Measurements from ENCODE around the gene DGAT2. TPM values are rescaled to one million over a fixed set of nuclear protein-coding genes. Genes with fewer than 3 reads are reported as not detected.

The DGAT2 gene
- total RNA-seq, 1 experiment from 2014 or later = 1.6 TPM

DNA sequence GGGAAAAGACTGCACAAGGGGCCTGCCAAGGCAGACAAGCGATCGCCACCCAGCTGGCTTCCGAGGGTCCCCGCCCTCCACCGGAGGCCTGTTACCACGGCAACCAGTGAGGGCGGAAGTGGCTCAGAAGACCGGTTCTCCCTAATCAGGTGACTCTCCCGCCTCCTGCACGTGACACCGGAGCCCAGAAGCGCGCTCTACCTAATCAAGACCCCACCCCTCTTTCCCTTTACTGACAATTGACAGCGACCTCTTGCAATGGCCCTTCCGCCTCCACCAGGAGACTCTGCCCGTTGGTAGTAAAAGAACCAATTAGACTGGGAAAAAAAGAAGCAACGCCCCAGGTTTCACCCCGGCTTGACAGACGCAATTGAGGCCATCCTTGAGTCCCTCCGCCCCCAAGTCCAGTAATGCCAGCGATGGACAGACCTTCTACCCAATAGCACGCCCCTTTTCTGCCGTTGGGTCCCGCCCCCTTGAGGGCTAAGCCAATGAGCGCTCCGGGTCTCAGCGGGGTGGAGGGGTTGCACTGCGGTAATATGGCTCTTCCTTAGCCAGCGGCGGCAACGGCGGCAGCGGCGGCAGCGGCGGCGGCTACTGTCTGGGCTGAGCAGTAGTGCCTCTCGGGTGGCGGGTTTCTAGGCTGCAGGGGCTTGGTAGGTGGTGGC is 46.2 kb downstream of the DGAT2 start, which contains the start of gene UVRAG:
Gene UVRAG (plus strand): TSS at position 534 of the 668 bp plus-strand sequence. CDS start 198 bp downstream, outside the sequence.
- ATAC-seq = peak; percentile 91
- ChIA-PET POLR2A (interaction anchor here (0.6 kb wide), 1 partner anchor 66 kb away, joined by 4 read pairs; no protein-coding TSS in a partner anchor), CTCF (interaction anchor here (0.8 to 3.6 kb wide), 10 partner anchors 12 to 393 kb away, joined by 3 to 16 read pairs (median 4); no protein-coding TSS in a partner anchor)
- Mint-ChIP-seq H3K4me1 (peaks cover 19% of the 10 kb centered on the region), H3K4me3 (no peak within 1 kb of the TSS), H3K27me3 (ENCODE audit: low read depth) (peaks cover 3% of the 10 kb centered on the region), H3K9me3 (no peaks in the 10 kb centered on the region), H3K36me3 (no peaks in the 10 kb centered on the region), H3K27ac (peak within 1 kb of the TSS; percentile 95)
- TF ChIP-seq TP53 (CRISPR knock-in tag; IDR thresholded peaks at IDR 0.05) (no peak), MAX (CRISPR knock-in tag; IDR thresholded peaks at IDR 0.05) (peak; percentile 65; the same call in 1 of the 2 replicates), SP1 (CRISPR knock-in tag; conservative IDR thresholded peaks at IDR 0.05) (peak; percentile 65; the same call in 1 of the 2 replicates), MYBL2 (CRISPR knock-in tag; IDR thresholded peaks at IDR 0.05) (no peak), NFYB (CRISPR knock-in tag; conservative IDR thresholded peaks at IDR 0.05; ENCODE audit: low read depth) (peak; percentile 97), USF2 (CRISPR knock-in tag; IDR thresholded peaks at IDR 0.05) (peak; percentile 99), ZNF317 (CRISPR knock-in tag; IDR thresholded peaks at IDR 0.05; ENCODE audit: borderline replicate concordance, low read depth) (no peak), TCF7 (CRISPR knock-in tag; IDR thresholded peaks at IDR 0.05; ENCODE audit: low read depth) (0 out of 2 replicates have a peak, but pooled peaks have one; percentile 11), FOXK1 (CRISPR knock-in tag; IDR thresholded peaks at IDR 0.05) (peak; percentile 13; the same call in 1 of the 2 replicates)
- TF ChIP-seq, protein P1, sequence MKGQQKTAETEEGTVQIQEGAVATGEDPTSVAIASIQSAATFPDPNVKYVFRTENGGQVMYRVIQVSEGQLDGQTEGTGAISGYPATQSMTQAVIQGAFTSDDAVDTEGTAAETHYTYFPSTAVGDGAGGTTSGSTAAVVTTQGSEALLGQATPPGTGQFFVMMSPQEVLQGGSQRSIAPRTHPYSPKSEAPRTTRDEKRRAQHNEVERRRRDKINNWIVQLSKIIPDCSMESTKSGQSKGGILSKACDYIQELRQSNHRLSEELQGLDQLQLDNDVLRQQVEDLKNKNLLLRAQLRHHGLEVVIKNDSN (CRISPR knock-in tag; IDR thresholded peaks at IDR 0.05) = peak; percentile 99
- TF ChIP-seq, protein P2, sequence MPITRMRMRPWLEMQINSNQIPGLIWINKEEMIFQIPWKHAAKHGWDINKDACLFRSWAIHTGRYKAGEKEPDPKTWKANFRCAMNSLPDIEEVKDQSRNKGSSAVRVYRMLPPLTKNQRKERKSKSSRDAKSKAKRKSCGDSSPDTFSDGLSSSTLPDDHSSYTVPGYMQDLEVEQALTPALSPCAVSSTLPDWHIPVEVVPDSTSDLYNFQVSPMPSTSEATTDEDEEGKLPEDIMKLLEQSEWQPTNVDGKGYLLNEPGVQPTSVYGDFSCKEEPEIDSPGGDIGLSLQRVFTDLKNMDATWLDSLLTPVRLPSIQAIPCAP (CRISPR knock-in tag; IDR thresholded peaks at IDR 0.05) = 0 out of 2 replicates have a peak, but pooled peaks have one; percentile 37
- peak; percentile 98 for DNase-seq (ENCODE audit: low spot score)

- H3K9me3 Mint-ChIP-seq = no peaks in the 10 kb centered on the region
- H3K36me3 Mint-ChIP-seq = no peaks in the 10 kb centered on the region
- no peak overlapping the region for H3K4me3 Mint-ChIP-seq
- CTCF ChIA-PET = interaction anchor here (0.6 to 1.5 kb wide), 2 partner anchors 82 to 708 kb away, joined by 4 to 5 read pairs; no protein-coding TSS in a partner anchor
- H3K27me3 Mint-ChIP-seq (ENCODE audit: low read depth) = no peaks in the 10 kb centered on the region; the same call in 1 of the 2 replicates
- peaks cover 19% of the 10 kb centered on the region for H3K4me1 Mint-ChIP-seq
- ATAC-seq (peak; percentile 11), DNase-seq (ENCODE audit: low spot score) (peak; percentile 40)
- POLR2A ChIA-PET = no interaction called here
- H3K27ac Mint-ChIP-seq = no peak overlapping the region
- TF ChIP-seq ESRRA (CRISPR knock-in tag; IDR thresholded peaks at IDR 0.05; ENCODE audit: borderline replicate concordance) = no peak
- TF ChIP-seq, protein P3, sequence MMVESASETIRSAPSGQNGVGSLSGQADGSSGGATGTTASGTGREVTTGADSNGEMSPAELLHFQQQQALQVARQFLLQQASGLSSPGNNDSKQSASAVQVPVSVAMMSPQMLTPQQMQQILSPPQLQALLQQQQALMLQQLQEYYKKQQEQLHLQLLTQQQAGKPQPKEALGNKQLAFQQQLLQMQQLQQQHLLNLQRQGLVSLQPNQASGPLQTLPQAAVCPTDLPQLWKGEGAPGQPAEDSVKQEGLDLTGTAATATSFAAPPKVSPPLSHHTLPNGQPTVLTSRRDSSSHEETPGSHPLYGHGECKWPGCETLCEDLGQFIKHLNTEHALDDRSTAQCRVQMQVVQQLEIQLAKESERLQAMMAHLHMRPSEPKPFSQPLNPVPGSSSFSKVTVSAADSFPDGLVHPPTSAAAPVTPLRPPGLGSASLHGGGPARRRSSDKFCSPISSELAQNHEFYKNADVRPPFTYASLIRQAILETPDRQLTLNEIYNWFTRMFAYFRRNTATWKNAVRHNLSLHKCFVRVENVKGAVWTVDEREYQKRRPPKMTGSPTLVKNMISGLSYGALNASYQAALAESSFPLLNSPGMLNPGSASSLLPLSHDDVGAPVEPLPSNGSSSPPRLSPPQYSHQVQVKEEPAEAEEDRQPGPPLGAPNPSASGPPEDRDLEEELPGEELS (CRISPR knock-in tag; IDR thresholded peaks at IDR 0.05) = 0 out of 2 replicates have a peak, but pooled peaks have one; percentile 45
- 0 out of 2 replicates have a peak, but pooled peaks have one; percentile 22 for TF ChIP-seq CREM (CRISPR knock-in tag; IDR thresholded peaks at IDR 0.05)
- TF ChIP-seq TCF7 (CRISPR knock-in tag; IDR thresholded peaks at IDR 0.05; ENCODE audit: low read depth) = 0 out of 2 replicates have a peak, but pooled peaks have one; percentile 9
- TF ChIP-seq, protein P4, sequence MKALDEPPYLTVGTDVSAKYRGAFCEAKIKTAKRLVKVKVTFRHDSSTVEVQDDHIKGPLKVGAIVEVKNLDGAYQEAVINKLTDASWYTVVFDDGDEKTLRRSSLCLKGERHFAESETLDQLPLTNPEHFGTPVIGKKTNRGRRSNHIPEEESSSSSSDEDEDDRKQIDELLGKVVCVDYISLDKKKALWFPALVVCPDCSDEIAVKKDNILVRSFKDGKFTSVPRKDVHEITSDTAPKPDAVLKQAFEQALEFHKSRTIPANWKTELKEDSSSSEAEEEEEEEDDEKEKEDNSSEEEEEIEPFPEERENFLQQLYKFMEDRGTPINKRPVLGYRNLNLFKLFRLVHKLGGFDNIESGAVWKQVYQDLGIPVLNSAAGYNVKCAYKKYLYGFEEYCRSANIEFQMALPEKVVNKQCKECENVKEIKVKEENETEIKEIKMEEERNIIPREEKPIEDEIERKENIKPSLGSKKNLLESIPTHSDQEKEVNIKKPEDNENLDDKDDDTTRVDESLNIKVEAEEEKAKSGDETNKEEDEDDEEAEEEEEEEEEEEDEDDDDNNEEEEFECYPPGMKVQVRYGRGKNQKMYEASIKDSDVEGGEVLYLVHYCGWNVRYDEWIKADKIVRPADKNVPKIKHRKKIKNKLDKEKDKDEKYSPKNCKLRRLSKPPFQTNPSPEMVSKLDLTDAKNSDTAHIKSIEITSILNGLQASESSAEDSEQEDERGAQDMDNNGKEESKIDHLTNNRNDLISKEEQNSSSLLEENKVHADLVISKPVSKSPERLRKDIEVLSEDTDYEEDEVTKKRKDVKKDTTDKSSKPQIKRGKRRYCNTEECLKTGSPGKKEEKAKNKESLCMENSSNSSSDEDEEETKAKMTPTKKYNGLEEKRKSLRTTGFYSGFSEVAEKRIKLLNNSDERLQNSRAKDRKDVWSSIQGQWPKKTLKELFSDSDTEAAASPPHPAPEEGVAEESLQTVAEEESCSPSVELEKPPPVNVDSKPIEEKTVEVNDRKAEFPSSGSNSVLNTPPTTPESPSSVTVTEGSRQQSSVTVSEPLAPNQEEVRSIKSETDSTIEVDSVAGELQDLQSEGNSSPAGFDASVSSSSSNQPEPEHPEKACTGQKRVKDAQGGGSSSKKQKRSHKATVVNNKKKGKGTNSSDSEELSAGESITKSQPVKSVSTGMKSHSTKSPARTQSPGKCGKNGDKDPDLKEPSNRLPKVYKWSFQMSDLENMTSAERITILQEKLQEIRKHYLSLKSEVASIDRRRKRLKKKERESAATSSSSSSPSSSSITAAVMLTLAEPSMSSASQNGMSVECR (CRISPR knock-in tag; IDR thresholded peaks at IDR 0.05; ENCODE audit: borderline replicate concordance) = 0 out of 2 replicates have a peak, but pooled peaks have one; percentile 49
- TF ChIP-seq, protein P5, sequence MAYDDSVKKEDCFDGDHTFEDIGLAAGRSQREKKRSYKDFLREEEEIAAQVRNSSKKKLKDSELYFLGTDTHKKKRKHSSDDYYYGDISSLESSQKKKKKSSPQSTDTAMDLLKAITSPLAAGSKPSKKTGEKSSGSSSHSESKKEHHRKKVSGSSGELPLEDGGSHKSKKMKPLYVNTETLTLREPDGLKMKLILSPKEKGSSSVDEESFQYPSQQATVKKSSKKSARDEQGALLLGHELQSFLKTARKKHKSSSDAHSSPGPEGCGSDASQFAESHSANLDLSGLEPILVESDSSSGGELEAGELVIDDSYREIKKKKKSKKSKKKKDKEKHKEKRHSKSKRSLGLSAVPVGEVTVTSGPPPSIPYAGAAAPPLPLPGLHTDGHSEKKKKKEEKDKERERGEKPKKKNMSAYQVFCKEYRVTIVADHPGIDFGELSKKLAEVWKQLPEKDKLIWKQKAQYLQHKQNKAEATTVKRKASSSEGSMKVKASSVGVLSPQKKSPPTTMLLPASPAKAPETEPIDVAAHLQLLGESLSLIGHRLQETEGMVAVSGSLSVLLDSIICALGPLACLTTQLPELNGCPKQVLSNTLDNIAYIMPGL (CRISPR knock-in tag; IDR thresholded peaks at IDR 0.05) = peak; percentile 67; the same call in 1 of the 2 replicates
- no peak for TF ChIP-seq CTCF (IDR thresholded peaks at IDR 0.05)
Observed at GRCh38 chr11:75815345-75816168, 47.0 kb downstream of the DGAT2 start.

All from WTC11 (cell line).